Glutamatergic neuron (in vitro differentiated cells): Measurements from ENCODE around the gene RAP1GAP2. TPM values are rescaled to one million over a fixed set of nuclear protein-coding genes. Genes with fewer than 3 reads are reported as not detected.

Experiments used
- DNase-seq: peaks from one replicate; pipeline ENCODE4 v3.0.0; 2022
- H3K27ac Mint-ChIP-seq: one replicate; pipeline ENCODE4 v1.8.0; 2020; ENCODE audit warnings: mild to moderate bottlenecking, mixed read lengths, inconsistent platforms; ENCODE audit not compliant: unreplicated experiment
- H3K27me3 Mint-ChIP-seq: one replicate; pipeline ENCODE4 v1.8.0; 2020; ENCODE audit warnings: mild to moderate bottlenecking, moderate library complexity, mixed read lengths, inconsistent platforms; ENCODE audit not compliant: unreplicated experiment
- H3K36me3 Mint-ChIP-seq: one replicate; pipeline ENCODE4 v1.8.0; 2020; ENCODE audit warnings: mild to moderate bottlenecking, mixed read lengths, inconsistent platforms; ENCODE audit not compliant: unreplicated experiment
- H3K4me1 Mint-ChIP-seq: one replicate; pipeline ENCODE4 v1.8.0; 2020; ENCODE audit warnings: mild to moderate bottlenecking, low read depth, mixed read lengths, inconsistent platforms; ENCODE audit not compliant: unreplicated experiment
- H3K4me3 Mint-ChIP-seq: one replicate; pipeline ENCODE4 v1.8.0; 2020; ENCODE audit warnings: mild to moderate bottlenecking, mixed read lengths, inconsistent platforms; ENCODE audit not compliant: unreplicated experiment
- H3K9me3 Mint-ChIP-seq: one replicate; pipeline ENCODE4 v1.8.0; 2020; ENCODE audit warnings: mild to moderate bottlenecking, moderate library complexity, mixed read lengths, inconsistent platforms; ENCODE audit not compliant: unreplicated experiment
- CTCF ChIP-seq: fragments of 200-600 bp; sonication (generic); IDR thresholded peaks from one replicate; pipeline ENCODE4 v1.5.0; 2021; ENCODE audit not compliant: partially characterized antibody, unreplicated experiment
- total RNA-seq: library from RNA; stranded (reverse); fragmentation: NEBNext Ultra II Directional; extraction: Animal tissue kit (Norgen Biotek cat#: 25700); gene quantifications from one replicate; pipeline ENCODE4 v1.2.1, GENCODE V29; 2021; ENCODE audit not compliant: unreplicated experiment

The RAP1GAP2 gene
- total RNA-seq, 1 donor from 2014 or later: 86.0 TPM

- DNase-seq: no peak
- Mint-ChIP-seq H3K36me3 (peaks cover 5% of the 10 kb centered on the region), H3K27me3 (peaks cover 8% of the 10 kb centered on the region), H3K4me3 (no peak overlapping the region), H3K9me3 (peaks cover 8% of the 10 kb centered on the region), H3K27ac (peak overlapping the region; percentile 43), H3K4me1 (peaks cover 23% of the 10 kb centered on the region)
- no peak for TF ChIP-seq CTCF
Observed at GRCh38 chr17:2894782-2895181, 98.5 kb downstream of the RAP1GAP2 start.

GRCh38 chr17:2897605-2898004 is 101.4 kb downstream of the RAP1GAP2 start:
- DNase-seq: peak; percentile 41
- Mint-ChIP-seq H3K9me3 (peaks cover 8% of the 10 kb centered on the region), H3K36me3 (peaks cover 5% of the 10 kb centered on the region), H3K27me3 (peaks cover 8% of the 10 kb centered on the region), H3K4me3 (no peak overlapping the region), H3K27ac (peak overlapping the region; percentile 17), H3K4me1 (peaks cover 23% of the 10 kb centered on the region)
- TF ChIP-seq CTCF: no peak

DNA sequence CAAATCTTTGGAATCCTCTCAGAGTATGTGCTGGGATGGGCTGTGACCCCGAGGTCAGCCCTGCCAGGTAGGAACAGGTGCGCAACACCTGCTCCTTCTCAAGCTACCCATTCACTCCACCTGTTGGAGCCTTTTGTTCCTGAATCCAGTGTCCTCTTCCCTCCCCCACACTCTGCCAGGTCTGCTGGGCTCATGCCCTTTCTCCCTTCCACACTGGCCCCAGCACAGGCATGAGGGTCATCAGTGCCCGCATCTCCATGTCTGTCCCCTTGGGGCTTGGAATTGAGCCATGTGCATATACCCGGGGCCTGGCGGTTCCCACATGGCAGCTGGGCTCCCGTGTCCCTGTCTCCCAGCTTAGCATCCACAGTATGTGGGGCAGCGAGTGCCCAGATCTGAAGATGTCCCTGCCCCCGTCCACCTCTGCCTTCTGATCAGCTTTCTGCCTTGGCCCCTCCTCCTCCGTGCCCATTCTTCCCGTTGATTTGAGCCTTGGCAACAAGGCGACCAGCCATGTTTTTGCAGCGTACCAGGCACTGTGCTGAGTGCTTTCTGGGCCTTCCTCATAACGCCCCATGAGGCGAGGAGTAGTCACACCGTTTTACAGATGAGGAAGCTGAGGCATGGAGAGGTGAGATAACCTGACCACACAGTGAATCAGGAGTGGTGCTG is 102.2 kb downstream of the RAP1GAP2 start:
- Mint-ChIP-seq H3K4me3 (peak overlapping the region; percentile 59), H3K4me1 (peaks cover 31% of the 10 kb centered on the region), H3K36me3 (peaks cover 5% of the 10 kb centered on the region), H3K9me3 (peaks cover 8% of the 10 kb centered on the region), H3K27me3 (peaks cover 8% of the 10 kb centered on the region), H3K27ac (peak overlapping the region; percentile 75)
- no peak for TF ChIP-seq CTCF
- no peak for DNase-seq

- Mint-ChIP-seq H3K27me3 (peaks cover 3% of the 10 kb centered on the region), H3K27ac (no peak overlapping the region), H3K9me3 (peaks cover 8% of the 10 kb centered on the region), H3K36me3 (peaks cover 5% of the 10 kb centered on the region), H3K4me1 (peaks cover 37% of the 10 kb centered on the region), H3K4me3 (no peak overlapping the region)
- no peak for TF ChIP-seq CTCF
- DNase-seq: no peak
Observed at GRCh38 chr17:2899906-2900305, 103.7 kb downstream of the RAP1GAP2 start.

DNA sequence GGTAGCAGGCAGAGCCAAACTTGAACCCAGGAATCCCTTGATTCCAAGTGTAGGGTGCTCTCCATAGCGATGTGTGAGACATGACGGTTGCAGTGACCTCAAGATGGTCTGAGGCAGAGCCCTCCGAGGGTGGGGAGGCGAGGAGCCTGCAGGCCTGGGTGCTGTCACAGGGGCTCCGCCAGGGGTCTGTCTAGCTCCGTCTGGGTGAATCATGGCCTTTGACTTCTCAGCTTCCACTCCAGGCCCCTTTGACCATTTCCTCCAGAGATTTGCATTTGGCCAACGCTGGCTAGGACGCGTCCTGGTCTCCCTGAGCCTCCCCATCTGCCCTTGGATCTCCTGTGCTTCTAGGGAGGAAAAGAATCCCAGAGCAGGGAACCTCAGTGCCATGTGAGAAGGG is 104.6 kb downstream of the RAP1GAP2 start:
- Mint-ChIP-seq H3K9me3 (peaks cover 7% of the 10 kb centered on the region), H3K27ac (no peak overlapping the region), H3K4me1 (peaks cover 40% of the 10 kb centered on the region), H3K27me3 (peaks cover 6% of the 10 kb centered on the region), H3K36me3 (peaks cover 4% of the 10 kb centered on the region), H3K4me3 (no peak overlapping the region)
- no peak for TF ChIP-seq CTCF
- no peak for DNase-seq
